CD1c-positive myeloid dendritic cell (primary cell): ENCODE results near the gene HES4.
"Not testable (repeated sequence)": the region's sequence is repeated elsewhere in the genome, so short reads cannot be mapped to it uniquely, and the experiment has no call there.

Experiments
- DNase-seq: peaks from one replicate; pipeline ENCODE4 v3.0.0-alpha.2; 2016; ENCODE audit errors: extremely low spot score

HES4 gene

GRCh38 chr1:998745-998994 lies 1.2 kb downstream of the HES4 start:
- no peak for DNase-seq

GRCh38 chr1:997993-998744 lies 1.7 kb downstream of the HES4 start:
- no peak for DNase-seq

- DNase-seq = no peak
Measured at GRCh38 chr1:997713-997992, 2.2 kb downstream of the HES4 start.

GRCh38 chr1:996851-997712 lies 2.8 kb downstream of the HES4 start:
- DNase-seq = no peak

DNA sequence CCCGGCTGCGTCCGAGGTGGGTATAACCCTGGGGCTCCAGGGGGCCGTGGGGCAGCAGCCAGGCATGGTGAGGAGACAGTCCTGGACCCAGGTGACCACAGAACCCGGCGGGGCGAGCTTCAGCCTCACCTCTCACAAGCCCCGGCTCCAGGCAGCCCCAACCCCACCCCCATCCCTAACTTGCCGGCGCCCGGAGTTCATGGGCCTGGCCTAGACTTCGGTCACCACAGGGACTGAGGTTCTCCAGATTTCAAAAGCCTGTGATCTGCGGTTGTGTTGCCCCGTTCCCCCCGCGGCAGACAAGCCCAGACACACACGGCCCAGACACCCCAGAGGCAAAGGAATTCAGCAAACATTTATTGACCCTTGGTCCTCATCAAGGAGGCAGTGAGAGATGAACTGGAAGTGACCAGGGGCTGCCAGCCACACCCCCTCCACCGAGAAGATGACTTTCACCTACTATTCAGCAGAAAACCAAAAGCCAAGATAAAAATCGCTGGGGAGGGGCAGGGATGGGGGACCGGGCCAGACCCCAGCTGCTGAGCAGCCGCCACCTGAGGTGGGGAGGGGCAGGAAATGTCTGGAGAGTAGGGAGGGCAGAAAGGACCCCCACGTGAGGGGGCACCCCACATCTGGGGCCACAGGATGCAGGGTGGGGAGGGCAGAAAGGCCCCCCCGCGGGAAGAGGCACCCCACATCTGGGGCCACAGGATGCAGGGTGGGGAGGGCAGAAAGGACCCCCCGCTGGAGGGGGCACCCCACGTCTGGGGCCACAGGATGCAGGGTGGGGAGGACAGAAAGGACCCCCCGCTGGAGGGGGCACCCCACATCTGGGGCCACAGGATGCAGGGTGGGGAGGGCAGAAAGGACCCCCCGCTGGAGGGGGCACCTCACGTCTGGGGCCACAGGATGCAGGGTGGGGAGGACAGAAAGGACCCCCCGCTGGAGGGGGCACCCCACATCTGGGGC lies 3.9 kb downstream of the HES4 start:
- DNase-seq = no peak

GRCh38 chr1:994546-994945 lies 5.4 kb downstream of the HES4 start:
- not testable (repeated sequence) for DNase-seq

DNA sequence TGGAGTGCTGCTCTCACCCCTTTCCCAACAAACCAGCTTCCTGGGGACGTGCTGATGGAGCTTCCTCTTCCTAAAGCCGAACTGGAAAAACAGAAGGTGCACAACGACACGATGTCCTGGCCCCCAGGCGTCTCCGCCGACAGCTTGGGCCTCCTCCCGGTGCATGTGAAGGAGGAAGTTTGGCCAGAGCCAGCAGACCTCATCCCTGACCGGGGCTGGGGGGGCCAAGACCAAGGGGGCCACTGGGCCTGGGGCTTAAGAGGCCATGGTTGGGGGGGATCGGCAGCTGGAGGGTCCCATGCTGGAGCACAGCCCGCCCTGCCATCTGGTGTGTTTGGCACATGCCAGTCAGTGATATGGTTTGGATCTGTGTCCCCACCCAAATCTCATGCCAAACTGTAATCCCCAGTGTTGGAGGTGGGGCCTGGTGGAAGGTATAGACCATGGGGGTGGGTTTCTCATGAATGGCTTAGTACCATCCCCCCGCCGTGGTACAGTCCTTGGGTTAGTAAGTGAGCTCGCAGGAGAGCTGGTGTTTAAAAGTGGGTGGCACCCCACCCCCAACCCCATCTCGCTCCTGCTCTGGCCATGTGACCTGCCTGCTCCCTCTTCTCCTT lies 6.4 kb downstream of the HES4 start:
- DNase-seq = no peak

DNA sequence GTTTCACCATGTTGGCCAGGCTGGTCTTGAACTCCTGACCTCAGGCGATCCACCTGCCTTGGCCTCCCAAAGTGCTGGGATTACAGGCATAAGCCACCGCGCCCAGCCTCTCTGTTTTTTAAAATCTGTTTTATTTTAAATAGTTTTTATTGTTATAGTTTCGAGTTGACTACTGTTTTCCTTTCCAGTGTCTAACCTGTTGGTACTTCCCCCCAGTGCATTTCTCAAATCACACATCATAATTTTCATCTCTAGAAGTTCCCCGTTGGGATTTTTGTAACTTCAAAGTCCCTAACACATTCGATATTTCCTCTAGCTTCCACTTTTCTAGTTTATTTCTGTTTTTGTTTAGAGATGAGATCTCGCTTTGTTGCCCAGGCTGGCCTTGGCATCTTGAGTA lies 7.5 kb downstream of the HES4 start:
- no peak for DNase-seq

DNA sequence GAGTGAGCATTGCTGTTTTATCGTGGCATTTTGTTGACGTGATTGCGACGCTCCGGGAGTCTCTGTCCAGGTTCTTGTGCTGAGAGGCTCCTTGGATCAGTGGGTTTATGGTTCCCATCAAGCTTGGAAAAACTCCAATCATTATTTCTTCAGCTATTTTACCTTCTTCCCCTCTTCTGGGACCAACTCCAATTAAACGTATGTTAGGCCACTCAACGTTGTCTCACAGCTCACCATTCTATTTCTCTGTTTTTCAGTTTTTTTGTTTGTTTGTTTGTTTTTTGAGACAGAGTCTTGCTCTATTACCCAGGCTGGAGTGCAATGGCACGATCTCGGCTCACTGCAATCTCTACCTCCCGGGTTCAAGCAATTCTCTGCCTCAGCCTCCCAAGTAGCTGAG lies 8.0 kb downstream of the HES4 start:
- DNase-seq = no peak

- not testable (repeated sequence) for DNase-seq
Measured at GRCh38 chr1:991275-991674, 8.6 kb downstream of the HES4 start.

- not testable (repeated sequence) for DNase-seq
Measured at GRCh38 chr1:988061-988460, 11.8 kb downstream of the HES4 start.

DNA sequence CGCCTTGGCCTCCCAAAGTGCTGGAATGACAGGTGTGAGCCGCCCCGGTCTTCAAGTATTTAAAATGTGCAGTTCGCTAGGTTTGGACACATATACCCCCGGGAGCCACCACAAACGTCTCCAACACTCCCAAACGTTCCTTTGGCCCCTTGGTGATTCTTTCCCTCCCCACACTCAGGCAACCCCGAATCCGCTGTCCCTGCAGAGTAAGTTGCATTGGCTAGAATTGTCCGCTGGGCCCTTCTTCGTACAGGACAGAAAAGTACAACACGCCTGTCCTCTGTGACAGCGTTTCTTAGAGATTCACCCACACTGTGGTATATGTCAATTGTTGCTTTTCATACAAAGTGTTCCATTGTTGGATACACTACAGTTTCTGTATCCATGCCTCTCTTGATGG lies 14.8 kb downstream of the HES4 start:
- DNase-seq = no peak

- no peak for DNase-seq
Measured at GRCh38 chr1:984476-984814, 15.5 kb downstream of the HES4 start.

DNA sequence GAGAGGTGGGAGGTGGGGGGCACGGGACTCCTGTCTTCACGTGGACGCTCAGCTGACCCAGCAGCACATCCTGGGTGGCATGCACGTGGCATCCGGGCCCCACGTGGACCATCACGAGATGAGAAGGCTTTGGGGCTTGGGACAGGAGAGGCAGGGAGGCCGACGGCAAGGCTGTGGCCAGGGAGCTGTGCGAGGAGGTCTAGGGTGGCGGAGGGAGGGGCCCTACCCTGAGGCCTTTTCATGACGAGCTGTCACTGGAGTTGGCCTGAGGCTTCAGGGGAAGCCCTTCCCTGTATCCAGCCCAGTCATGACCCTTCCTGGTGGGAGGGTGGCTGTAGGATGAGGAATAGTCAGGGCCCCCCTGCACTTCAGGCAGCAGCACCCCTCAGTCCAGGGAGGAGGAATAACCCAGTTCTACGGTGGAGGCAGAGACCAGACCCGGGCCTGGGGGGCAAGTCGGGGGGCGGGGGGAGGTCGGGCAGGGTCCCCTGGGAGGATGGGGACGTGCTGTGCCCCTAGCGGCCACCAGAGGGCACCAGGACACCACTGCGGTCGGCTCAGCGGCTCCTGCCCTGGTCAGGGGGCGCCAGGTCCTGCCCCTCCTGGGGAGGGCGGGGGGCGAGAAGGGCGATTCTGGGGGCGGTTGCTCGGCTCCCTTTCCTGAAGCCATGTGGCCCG lies 16.0 kb downstream of the HES4 start:
- peak; percentile 52 for DNase-seq

DNA sequence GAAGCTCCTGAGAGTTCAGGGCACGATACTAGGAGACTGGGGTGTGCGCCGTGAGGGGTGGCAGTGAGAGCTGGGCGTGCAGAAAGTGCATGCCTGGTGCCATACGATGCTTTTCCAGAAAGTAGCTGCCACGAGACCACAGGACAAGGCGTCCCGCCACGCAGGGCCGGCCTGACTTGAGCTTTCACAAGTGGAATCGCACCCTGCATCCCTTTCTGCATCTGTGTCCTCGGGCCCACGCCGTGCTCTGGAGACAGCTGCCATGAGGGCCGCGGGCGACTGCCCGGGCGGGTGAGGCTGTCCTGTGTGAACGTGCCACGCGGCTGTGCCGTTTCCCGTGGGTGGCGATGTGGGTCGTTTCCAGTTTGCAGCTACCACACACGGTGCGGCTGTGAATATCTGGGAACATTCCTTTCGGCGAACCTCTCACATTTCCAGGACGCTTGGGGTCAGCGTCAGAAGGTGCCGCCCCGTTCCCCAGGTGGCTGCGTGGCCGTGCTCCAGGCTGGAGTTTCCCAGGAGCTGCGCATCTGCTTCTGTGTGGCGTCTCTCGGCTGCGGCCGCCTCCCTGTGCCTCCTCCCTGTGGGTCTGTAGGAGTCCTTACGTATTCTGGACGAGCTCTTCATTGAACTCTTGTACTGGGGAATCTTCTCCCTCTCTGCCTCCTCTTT lies 17.0 kb downstream of the HES4 start:
- no peak for DNase-seq

DNA sequence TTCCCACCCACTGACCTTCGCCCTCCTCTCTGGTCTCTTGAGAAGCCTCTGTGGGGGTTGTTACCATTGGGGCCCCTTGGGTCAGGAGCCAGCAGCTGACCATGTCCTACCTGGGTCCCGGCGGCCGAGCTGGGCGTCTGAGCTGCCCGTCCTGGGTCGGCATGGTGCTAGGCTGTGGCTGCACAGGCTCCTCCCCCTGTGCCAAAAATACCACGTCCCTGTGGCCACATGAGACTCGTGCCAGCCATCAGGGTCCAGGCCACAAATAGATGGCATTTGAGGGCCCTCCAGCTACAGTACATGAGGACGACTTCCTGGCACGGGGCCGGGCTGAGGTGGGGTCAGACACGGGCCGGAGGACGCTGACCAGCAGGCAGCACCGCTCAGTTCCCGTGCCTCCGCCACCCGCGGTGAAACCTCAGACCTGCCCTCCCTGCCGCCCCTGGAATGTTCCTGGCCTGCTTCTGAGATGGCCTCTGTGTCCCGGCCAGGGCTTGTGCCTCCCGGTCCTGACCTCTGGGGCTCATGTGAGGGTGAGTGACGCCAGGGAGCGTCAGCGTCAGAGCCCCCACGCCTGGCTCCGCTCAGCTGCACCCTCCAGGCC lies 17.8 kb downstream of the HES4 start, which contains the start of gene PERM1:
PERM1 (minus strand) TSS at position 139 of the 604 bp plus-strand sequence. CDS start 1,064 bp downstream, outside the sequence.
- DNase-seq = no peak

- no peak for DNase-seq
Measured at GRCh38 chr1:981491-981954, 18.4 kb downstream of the HES4 start.

GRCh38 chr1:980602-981395 lies 19.1 kb downstream of the HES4 start:
- DNase-seq = no peak

DNA sequence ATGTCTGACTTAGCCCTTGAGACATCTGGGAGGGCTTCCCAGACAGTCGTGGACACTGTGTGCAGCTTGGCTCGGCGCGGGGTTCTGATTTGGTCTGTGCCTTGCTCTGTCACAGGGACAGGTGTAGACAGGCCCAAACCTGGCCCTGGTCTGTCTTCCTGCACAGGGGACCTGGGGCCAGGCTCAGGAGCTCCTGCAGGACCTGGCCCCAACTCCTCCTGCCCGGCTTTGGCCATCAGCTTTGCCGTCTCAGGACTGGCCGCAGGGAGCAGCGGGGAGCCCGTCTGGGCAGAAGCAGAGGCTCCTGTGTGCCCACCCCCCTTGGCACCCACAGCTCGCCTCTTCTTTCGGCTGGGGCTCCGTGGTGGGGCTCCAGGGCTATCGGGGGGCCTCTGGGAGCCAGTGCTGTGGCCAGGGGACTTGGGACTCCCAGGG lies 19.7 kb downstream of the HES4 start:
- DNase-seq = no peak

GRCh38 chr1:979744-980072 lies 20.2 kb downstream of the HES4 start:
- no peak for DNase-seq
